Uterus (tissue), 2 donors: Measurements from ENCODE around the gene C1QTNF4.

Experiments used
- CTCF ChIP-seq, 4 experiments: fragments of 200-600 bp in 2 of 4; fragments of 450-650 bp in 2 of 4; sonication (generic) in 2 of 4; IDR thresholded peaks; one replicate each; pipeline ENCODE4 v1.5.1; 2016 to 2019; ENCODE audit warnings: antibody characterized with exemption in 4 of 4, mild to moderate bottlenecking in 2 of 4, moderate library complexity in 1 of 4
- POLR2A ChIP-seq, 2 donors: fragments of 450-650 bp; IDR thresholded peaks; one replicate each; pipeline ENCODE4 v1.6.1; 2016; ENCODE audit warnings: antibody characterized with exemption in 2 of 2, mild to moderate bottlenecking in 1 of 2, moderate library complexity in 1 of 2

- TF ChIP-seq POLR2A (IDR thresholded peaks at IDR 0.05) (no peak), CTCF (IDR thresholded peaks at IDR 0.05) (no peak)
These were observed 698 bp downstream of the C1QTNF4 start for GRCh38 chr11:47593492-47593933.
